Fibroblast of skin of back (primary cell): ENCODE data around the gene NUDT1. TPM values are rescaled to one million over a fixed set of nuclear protein-coding genes. Genes with fewer than 3 reads are reported as not detected.

Source experiments
- DNase-seq: peaks from one replicate; pipeline ENCODE4 v3.0.0-alpha.2; 2013
- polyA plus RNA-seq, 2 experiments: library from polyadenylated mRNA; unstranded; fragments of 120-200 nt; gene quantifications; one replicate each; pipeline ENCODE4 v1.2.1, GENCODE V29; 2013; ENCODE audit not compliant: insufficient read length in 2 of 2

NUDT1 gene
- 56.3 TPM for polyA plus RNA-seq (2013, experiment 1 of 2; ENCODE audit: insufficient read length)
- polyA plus RNA-seq (2013, experiment 2 of 2; ENCODE audit: insufficient read length), result 22.5 TPM

GRCh38 chr7:2241580-2242540 is at the start of gene NUDT1, which contains the start of gene MRM2:
Gene NUDT1 (plus strand): TSS chr7:2242226. CDS start chr7:2244575, 2,349 bp downstream.
Gene MRM2 (minus strand): TSS chr7:2242205. CDS start chr7:2242169, 36 bp downstream.
- DNase-seq, result peak; percentile 74

DNA sequence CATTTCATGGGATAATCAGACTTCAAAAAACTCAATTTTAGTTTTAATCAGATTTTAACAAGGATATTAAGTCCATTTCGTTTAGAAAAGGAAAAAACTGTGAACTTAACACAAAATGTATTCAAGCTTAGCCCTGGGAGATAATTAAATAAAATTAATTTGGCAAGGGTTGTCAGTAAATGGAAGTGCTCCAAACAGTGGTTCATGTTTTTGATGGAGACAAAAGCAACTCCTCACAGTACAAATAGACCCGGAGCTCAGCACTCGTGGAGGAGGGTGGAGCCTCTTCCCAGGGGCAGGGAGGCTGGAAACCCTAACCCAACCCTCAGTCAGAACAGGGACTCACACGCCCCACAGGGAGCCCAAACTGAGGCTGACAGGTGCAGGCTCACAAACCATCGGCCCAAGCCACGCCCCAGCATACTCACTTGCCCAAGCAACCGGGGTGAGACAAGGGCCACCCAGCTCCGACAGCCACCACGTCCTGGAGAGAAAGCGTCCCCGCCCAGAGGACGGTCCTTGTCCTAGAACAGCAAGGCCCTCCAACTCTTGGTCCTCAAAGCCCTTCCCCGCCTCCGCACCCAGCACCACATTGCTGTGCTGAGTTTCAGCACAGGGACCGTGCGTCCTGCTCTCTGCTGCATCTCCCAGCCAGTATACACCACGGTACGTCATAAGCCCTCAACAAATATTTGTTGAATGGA is 49.0 kb upstream of the NUDT1 start:
- DNase-seq, result no peak

DNA sequence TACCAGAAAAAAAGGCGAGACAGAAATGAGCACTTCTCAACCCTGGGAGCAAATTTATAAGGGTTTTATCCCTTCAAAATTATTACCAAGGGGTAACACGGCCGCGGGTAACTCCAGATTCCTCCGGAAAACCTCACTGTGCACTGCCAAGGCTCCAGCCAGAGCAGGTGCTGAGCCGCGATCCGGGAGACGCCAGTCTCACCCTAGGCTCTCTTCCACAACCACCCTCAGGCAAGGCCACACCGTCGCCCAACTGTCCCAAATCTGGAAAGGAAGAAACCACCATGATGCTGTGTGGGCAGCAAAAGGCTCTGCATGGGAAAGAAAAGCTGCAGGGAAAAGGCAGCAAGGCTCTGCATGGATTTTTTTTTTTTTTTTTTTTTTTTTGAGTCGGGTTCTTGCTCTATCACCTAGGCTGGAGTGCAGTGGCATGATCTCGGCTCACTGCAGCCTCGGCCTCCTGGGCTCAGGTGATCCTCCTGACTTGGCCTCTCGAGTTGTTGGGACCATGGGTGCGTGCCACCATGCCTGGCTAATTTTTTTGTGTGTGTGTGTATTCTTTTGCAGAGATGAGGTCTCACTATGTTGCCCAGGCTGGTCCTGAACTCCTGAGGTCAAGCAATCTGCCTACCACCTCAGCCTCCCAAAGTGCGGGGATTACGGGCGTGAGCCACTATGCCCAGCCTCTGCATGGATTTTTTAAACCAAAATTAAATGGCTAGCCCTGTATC is 48.3 kb upstream of the NUDT1 start:
- DNase-seq, result no peak

GRCh38 chr7:2195400-2196246 is 46.4 kb upstream of the NUDT1 start:
- no peak for DNase-seq

GRCh38 chr7:2196381-2197378 is 45.3 kb upstream of the NUDT1 start:
- no peak for DNase-seq

GRCh38 chr7:2197436-2198155 is 44.4 kb upstream of the NUDT1 start:
- no peak for DNase-seq

GRCh38 chr7:2198206-2198605 is 43.8 kb upstream of the NUDT1 start:
- DNase-seq, result no peak

DNA sequence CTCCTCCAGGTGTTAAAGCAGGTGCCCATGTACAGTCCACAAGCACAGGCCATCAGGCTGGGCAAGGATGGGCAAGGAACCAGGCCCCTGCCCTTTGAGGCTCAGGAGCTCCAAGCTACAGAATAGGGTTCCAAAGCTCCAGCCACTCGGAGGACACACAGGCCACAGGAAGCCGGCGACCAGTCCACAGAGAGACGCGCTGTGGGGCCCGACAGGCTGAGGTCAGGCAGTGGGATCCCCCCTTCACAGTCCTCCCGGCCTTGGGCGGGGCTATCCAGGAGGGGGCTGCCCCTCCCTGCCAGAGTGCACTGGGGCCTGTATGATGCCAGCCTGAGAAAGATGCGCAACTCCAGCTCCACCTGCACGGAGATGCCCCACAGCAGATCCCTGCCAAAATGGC is 43.3 kb upstream of the NUDT1 start:
- no peak for DNase-seq

DNA sequence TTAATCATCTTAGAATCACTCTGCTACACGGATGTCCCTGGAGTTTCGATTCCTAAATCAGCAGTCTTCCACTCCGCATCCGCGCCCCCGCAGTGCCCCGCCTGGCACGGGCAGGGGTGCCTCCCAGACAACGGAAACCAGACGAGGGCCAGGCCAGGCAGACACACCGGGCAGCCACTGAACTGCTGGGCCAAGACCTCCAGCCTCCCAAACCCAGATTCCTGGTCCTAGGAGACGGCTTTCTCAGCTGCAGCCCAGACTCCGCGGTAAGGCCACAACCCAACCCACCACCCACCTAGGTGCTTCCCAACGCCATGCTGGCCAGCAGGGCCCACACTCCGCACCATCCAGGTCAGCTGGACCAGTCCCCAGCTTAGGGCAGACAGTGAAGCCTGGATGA is 42.5 kb upstream of the NUDT1 start:
- no peak for DNase-seq

GRCh38 chr7:2199956-2200583 is 42.0 kb upstream of the NUDT1 start:
- no peak for DNase-seq

DNA sequence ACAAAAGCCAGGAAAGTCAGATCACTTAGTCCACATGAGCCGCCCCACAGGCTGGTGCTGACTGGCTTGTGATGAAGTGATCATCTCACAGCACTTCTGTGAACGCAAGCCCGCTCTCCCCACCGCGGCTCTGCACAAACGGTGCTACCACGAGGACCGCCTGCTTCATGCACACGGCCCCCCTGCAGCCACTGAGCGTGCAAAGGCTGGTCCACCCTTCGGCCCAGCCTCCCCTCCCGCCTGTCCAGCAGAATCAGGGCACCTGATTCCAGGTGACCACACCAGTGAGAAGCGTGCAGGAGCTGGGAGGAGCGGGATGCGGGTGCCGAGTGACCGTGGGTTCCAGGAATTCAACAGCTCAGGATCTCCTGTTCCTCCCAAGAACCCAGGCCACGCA is 41.4 kb upstream of the NUDT1 start:
- no peak for DNase-seq

- DNase-seq, result no peak
These were observed 40.9 kb upstream of the NUDT1 start for GRCh38 chr7:2201128-2201527.

DNA sequence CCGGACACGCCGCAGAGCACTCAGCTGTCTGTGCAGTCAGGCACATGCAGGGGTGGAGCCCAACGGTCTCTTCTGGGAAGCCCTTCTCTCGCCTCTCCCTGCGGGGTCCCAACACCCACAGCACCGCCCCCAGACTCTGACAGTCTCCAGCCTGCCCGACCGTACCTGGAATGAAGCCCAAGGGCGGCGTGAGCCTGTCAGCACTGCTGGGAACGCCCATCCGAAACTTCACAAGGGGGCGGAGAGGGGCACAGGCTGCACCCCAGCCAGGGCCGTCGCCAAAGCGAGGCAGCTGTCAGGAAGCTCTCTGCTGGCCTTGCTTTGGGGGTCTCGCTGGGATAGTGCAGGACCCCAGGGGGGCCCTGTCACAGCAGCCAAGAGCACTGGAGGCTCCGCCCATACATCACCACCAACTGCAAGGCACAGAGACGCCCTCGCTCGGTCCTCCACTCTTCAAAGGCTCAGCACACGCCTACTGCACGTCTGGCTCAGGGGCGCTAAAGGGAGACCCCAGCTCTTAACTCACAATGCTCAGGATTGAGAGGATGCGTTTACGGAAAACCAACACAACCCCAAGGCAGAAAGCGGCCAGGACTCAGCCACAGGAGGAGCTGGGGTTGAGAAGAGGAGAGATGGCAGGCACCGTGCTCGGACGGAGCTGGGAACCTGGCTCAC is 40.2 kb upstream of the NUDT1 start:
- no peak for DNase-seq

GRCh38 chr7:2202361-2202761 is 39.7 kb upstream of the NUDT1 start:
- DNase-seq, result no peak

DNA sequence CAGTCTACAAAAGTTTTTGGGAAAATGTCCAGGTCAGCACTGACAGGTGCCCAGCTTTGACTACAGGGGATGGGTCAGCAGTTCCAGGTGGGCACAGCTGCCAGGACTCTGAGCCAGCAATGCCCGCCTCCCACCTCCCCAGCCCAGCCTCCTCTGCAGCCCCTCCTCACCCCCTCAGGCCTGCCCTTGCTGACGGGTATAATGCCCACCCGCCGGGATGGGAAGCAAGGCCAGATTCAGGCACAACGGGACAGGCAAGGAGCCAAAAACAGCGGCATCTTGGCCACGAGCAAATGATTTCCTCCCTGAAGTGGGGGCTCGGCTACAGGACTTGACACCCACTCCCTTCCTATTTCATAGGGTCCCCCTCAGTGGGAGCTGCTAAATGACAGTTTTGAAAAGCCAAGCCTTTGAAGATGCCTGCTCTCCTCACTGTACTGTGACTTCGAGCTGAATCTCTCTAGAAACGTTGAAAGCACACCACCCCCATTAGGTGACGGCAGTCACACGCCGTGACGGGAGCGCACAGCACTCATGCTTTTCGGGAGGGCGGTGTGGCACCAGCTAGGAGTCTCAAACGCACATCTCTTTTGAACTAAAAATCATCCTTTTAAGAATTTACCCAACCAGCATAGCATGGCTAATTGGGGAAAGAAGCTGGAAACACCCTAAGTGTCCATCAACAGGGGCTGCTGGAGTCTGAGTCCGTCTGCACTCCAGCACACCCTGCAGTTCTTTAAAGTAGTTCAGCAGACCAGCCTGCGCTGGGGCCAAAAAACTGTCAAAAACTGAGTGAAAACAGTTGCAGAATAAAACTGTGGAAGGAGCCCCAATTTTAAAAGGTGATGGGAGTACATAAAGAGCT is 38.9 kb upstream of the NUDT1 start:
- DNase-seq, result no peak

DNA sequence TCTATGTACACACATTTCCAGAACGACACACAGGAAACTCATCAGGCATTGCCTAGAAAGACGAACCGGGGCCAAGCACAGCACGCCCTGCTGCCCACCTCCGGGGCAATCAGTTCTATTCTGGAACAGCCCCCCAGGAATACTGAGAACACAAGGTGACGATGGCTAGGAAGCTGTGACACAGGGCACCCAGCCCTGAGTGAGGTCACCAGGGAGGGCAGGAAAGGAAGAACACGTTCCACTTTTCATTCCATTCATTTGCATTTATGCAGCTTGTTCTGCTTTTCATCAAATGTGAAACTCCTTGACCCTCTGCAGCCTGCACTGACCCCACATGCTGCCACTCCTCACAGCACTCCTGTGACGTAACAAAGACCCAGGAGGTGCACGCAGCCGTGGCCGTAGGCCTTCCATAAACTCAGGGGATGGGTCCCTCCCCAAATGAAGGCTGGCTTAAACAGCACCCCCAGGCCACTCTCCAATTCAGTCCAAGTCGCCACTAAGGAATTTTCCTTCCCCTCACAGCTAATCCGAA is 38.2 kb upstream of the NUDT1 start:
- peak; percentile 27 for DNase-seq

DNA sequence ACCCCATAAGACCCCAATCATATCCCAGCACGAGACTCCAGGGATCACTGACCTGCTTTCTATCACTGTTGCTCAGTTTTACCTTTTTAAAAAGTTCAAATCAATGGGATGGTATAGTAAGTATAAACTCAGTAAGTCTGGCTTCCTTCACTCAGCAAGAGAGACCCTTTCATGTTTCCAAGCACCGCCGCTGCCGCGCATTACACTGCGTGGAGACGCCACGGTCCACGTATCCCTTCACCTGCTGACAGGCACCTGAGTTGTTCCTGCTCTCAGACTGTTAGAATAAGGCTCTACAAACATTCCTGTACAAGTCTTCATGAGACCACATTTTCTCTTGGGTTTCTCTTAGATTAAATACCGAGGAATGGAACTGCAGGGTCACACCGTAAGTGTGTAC is 37.6 kb upstream of the NUDT1 start:
- DNase-seq, result no peak
